Smooth muscle cell (in vitro differentiated cells): ENCODE results near the gene SLC28A1. TPM values are rescaled to one million over a fixed set of nuclear protein-coding genes. Genes with fewer than 3 reads are reported as not detected.
A peak's percentile ranks its signal among the peaks of the same experiment; 100 is the strongest.

Experiments
- DNase-seq: peaks from one replicate; lab custom pipeline; 2025; ENCODE audit not compliant: unreplicated experiment; lab: John Stamatoyannopoulos, UW
- H2AFZ ChIP-seq: fragments of 200-600 bp; sonication (generic); 2 replicates; pipeline ENCODE4 v1.6.0; 2016; ENCODE audit warnings: antibody characterized with exemption, low read depth, mild to moderate bottlenecking
- H3F3A ChIP-seq: fragments of 200-600 bp; sonication (generic); 2 replicates; pipeline ENCODE4 v1.6.0; 2017; ENCODE audit warnings: antibody characterized with exemption, low read depth
- H3K27ac ChIP-seq: fragments of 200-600 bp; sonication (generic); 2 replicates; pipeline ENCODE4 v1.5.1; 2016; ENCODE audit warnings: low read depth, mild to moderate bottlenecking
- H3K27me3 ChIP-seq: fragments of 200-600 bp; sonication (generic); 2 replicates; pipeline ENCODE4 v1.6.1; 2016; ENCODE audit warnings: low read depth, mild to moderate bottlenecking
- H3K36me3 ChIP-seq: fragments of 200-600 bp; sonication (generic); 2 replicates; pipeline ENCODE4 v1.5.1; 2016; ENCODE audit warnings: low read depth
- H3K4me1 ChIP-seq: fragments of 200-600 bp; sonication (generic); 2 replicates; pipeline ENCODE4 v1.5.1; 2016; ENCODE audit warnings: low read depth
- H3K4me2 ChIP-seq: fragments of 200-600 bp; sonication (generic); 2 replicates; pipeline ENCODE4 v1.6.0; 2016; ENCODE audit warnings: mild to moderate bottlenecking
- H3K4me3 ChIP-seq: fragments of 200-600 bp; sonication (generic); 2 replicates; pipeline ENCODE4 v1.5.1; 2016; ENCODE audit warnings: mild to moderate bottlenecking
- H3K79me2 ChIP-seq: fragments of 200-600 bp; sonication (generic); 2 replicates; pipeline ENCODE4 v1.6.0; 2016; ENCODE audit warnings: low read depth, mild to moderate bottlenecking
- H3K9ac ChIP-seq: fragments of 200-600 bp; sonication (generic); 2 replicates; pipeline ENCODE4 v1.6.0; 2016; ENCODE audit warnings: low read depth
- H3K9me3 ChIP-seq: fragments of 200-600 bp; sonication (generic); replicated peaks from 2 replicates; pipeline ENCODE4 v1.5.1; 2016; ENCODE audit warnings: low read depth
- H4K20me1 ChIP-seq: fragments of 200-600 bp; sonication (generic); 2 replicates; pipeline ENCODE4 v1.6.0; 2016; ENCODE audit warnings: low read depth
- WGBS: methylation state at CpG from one replicate; pipeline ENCODE4 v1.1.7; 2016; ENCODE audit warnings: low lambda C conversion rate; 5-methylcytosine and 5-hydroxymethylcytosine counted together
- polyA plus RNA-seq: library from polyadenylated mRNA; unstranded; fragments of >200 nt; fragmentation: Nextera tagmentation; extraction: Ambion mirVana; gene quantifications from 2 replicates; pipeline ENCODE4 v1.2.1, GENCODE V29; 2016
- total RNA-seq: library from RNA; depleted of rRNA; stranded (reverse); fragments of >200 nt; gene quantifications from 2 replicates; pipeline ENCODE4 v1.2.3, GENCODE V29; 2014
- TF ChIP-seq, protein P1 (sequence below): fragments of 200-600 bp; sonication (generic); IDR thresholded peaks from 2 replicates; pipeline ENCODE4 v1.5.1; 2017; ENCODE audit warnings: borderline replicate concordance, mild to moderate bottlenecking, antibody characterized with exemption; ENCODE audit not compliant: insufficient read depth, poor library complexity, severe bottlenecking

The SLC28A1 gene
- total and polyA plus RNA-seq, 2 experiments from 2014 or later, result 0.09 TPM; not detected in 1

- H3K9ac ChIP-seq, result no peak overlapping the region
- H3K4me1 ChIP-seq, result peaks cover 5% of the 10 kb centered on the region
- no peak overlapping the region for H3K4me3 ChIP-seq
- no peaks in the 10 kb centered on the region for H3K27me3 ChIP-seq
- WGBS, result 87% methylated on average over 4 of the region's 4 CpGs
- H3F3A ChIP-seq, result no peaks in the 10 kb centered on the region
- H3K27ac ChIP-seq, result no peak overlapping the region
- TF ChIP-seq, protein P1, sequence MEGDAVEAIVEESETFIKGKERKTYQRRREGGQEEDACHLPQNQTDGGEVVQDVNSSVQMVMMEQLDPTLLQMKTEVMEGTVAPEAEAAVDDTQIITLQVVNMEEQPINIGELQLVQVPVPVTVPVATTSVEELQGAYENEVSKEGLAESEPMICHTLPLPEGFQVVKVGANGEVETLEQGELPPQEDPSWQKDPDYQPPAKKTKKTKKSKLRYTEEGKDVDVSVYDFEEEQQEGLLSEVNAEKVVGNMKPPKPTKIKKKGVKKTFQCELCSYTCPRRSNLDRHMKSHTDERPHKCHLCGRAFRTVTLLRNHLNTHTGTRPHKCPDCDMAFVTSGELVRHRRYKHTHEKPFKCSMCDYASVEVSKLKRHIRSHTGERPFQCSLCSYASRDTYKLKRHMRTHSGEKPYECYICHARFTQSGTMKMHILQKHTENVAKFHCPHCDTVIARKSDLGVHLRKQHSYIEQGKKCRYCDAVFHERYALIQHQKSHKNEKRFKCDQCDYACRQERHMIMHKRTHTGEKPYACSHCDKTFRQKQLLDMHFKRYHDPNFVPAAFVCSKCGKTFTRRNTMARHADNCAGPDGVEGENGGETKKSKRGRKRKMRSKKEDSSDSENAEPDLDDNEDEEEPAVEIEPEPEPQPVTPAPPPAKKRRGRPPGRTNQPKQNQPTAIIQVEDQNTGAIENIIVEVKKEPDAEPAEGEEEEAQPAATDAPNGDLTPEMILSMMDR, result no peak
- H3K36me3 ChIP-seq, result no peaks in the 10 kb centered on the region
- H2AFZ ChIP-seq, result no peak overlapping the region
- no peaks in the 10 kb centered on the region for H4K20me1 ChIP-seq
- H3K4me2 ChIP-seq, result no peak overlapping the region
- H3K9me3 ChIP-seq, result no peaks in the 10 kb centered on the region
- H3K79me2 ChIP-seq, result no peaks in the 10 kb centered on the region
- DNase-seq, result no peak
Measured at GRCh38 chr15:84953136-84953535, 68.7 kb downstream of the SLC28A1 start.

DNA sequence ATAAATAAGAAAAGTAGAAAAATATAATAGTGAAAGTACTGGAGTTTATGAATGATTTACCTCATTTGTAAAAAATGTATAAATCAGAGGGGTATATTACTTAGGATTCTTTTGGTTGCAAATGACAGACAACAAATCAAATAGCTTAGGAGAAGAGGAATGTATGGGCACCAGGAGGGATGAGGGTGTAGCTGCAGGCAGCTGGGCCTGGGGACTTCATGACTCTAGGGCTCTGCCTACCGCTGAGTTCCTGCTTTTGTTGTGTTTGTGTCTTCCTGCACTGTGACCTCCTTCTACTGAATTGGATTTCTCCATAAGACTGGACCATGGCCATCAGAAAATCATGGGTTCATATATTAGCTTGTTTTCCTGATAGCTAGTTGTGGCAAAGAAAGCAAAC, 69.3 kb downstream of the SLC28A1 start:
- Histone ChIP-seq H3K4me3 (no peak overlapping the region), H3K9me3 (no peaks in the 10 kb centered on the region), H3K4me2 (no peak overlapping the region), H4K20me1 (no peaks in the 10 kb centered on the region), H3K36me3 (no peaks in the 10 kb centered on the region), H3F3A (no peaks in the 10 kb centered on the region), H3K27me3 (no peaks in the 10 kb centered on the region), H2AFZ (no peak overlapping the region), H3K79me2 (no peaks in the 10 kb centered on the region), H3K4me1 (peaks cover 5% of the 10 kb centered on the region), H3K27ac (no peak overlapping the region), H3K9ac (no peak overlapping the region)
- 100% methylated on average over 1 of the region's 1 CpG for WGBS
- no peak for DNase-seq
- TF ChIP-seq, protein P1, result no peak

- DNase-seq, result peak; percentile 6
- Histone ChIP-seq H3K4me1 (peaks cover 5% of the 10 kb centered on the region), H4K20me1 (no peaks in the 10 kb centered on the region), H3K79me2 (no peaks in the 10 kb centered on the region), H3K9me3 (no peaks in the 10 kb centered on the region), H3K9ac (no peak overlapping the region), H3K4me3 (peak overlapping the region; percentile 31), H3K27me3 (no peaks in the 10 kb centered on the region), H3K36me3 (no peaks in the 10 kb centered on the region), H3K4me2 (peak overlapping the region; percentile 79), H3F3A (peaks cover under 1% of the 10 kb centered on the region), H2AFZ (peak overlapping the region; percentile 91), H3K27ac (no peak overlapping the region)
- 41% methylated on average over 15 of the region's 15 CpGs for WGBS
- TF ChIP-seq, protein P1, result peak; percentile 70
Measured at GRCh38 chr15:84955089-84955848, 70.8 kb downstream of the SLC28A1 start.

DNA sequence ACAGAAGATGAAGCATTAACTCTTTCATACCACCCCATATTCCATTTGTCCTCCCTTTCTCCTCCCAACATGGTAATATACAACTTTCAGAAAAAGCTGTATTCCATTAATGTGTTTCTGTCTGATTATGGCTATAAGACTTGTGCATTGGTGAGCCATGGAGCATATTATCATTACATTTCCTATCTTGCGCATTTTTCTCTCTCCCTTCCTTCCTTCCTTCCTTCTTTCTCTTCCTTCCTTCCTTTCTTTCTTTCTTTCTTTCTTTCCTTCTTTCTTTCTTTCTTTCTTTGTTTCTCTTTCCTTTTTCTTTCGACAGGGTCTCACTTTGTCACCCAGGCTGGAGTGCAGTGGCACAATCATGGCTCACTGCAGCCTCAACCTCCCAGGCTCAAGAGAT, 71.7 kb downstream of the SLC28A1 start:
- no peak overlapping the region for H2AFZ ChIP-seq
- WGBS, result 97% methylated on average over 2 of the region's 2 CpGs
- H3K4me1 ChIP-seq, result peaks cover 5% of the 10 kb centered on the region
- TF ChIP-seq, protein P1, result no peak
- no peak for DNase-seq
- no peak overlapping the region for H3K4me3 ChIP-seq
- H3K27me3 ChIP-seq, result no peaks in the 10 kb centered on the region
- H3K9me3 ChIP-seq, result no peaks in the 10 kb centered on the region
- H4K20me1 ChIP-seq, result no peaks in the 10 kb centered on the region
- no peak overlapping the region for H3K27ac ChIP-seq
- no peak overlapping the region for H3K4me2 ChIP-seq
- no peak overlapping the region for H3K9ac ChIP-seq
- H3K36me3 ChIP-seq, result no peaks in the 10 kb centered on the region
- H3F3A ChIP-seq, result peaks cover 7% of the 10 kb centered on the region
- no peaks in the 10 kb centered on the region for H3K79me2 ChIP-seq
